GM23338 (cell line): ENCODE measurements around the gene VWA3B. TPM values are rescaled to one million over a fixed set of nuclear protein-coding genes. Genes with fewer than 3 reads are reported as not detected.

Source experiments
- ATAC-seq: fragments of 200-7000 bp; cut with Tn5 transposase; 3 replicates; pipeline ENCODE4 v1.9.1; 2020
- DNase-seq: peaks from one replicate; pipeline ENCODE4 v3.0.0-alpha.2; 2015; ENCODE audit warnings: low spot score
- H2AFZ ChIP-seq: fragments of 200-600 bp; sonication (generic); 2 replicates; pipeline ENCODE4 v1.8.0; 2016; ENCODE audit warnings: antibody characterized with exemption, mild to moderate bottlenecking, moderate library complexity
- H3F3A ChIP-seq: fragments of 200-600 bp; sonication (generic); replicated peaks from 2 replicates; pipeline ENCODE4 v1.8.0; 2017; ENCODE audit warnings: antibody characterized with exemption, mixed run types, low read depth
- H3K27ac ChIP-seq: fragments of 200-600 bp; sonication (generic); 2 replicates; pipeline ENCODE4 v1.6.1; 2016; ENCODE audit warnings: low read depth
- H3K27me3 ChIP-seq: fragments of 200-600 bp; sonication (generic); 2 replicates; pipeline ENCODE4 v1.8.0; 2016; ENCODE audit warnings: mild to moderate bottlenecking, mixed run types, moderate library complexity; ENCODE audit not compliant: insufficient read depth
- H3K36me3 ChIP-seq: fragments of 200-600 bp; sonication (generic); 2 replicates; pipeline ENCODE4 v1.8.0; 2016; ENCODE audit warnings: mild to moderate bottlenecking; ENCODE audit not compliant: insufficient read depth
- H3K4me1 ChIP-seq: fragments of 200-600 bp; sonication (generic); 2 replicates; pipeline ENCODE4 v1.8.0; 2016; ENCODE audit warnings: mild to moderate bottlenecking, moderate library complexity; ENCODE audit not compliant: insufficient read depth
- H3K4me2 ChIP-seq: fragments of 200-600 bp; sonication (generic); 2 replicates; pipeline ENCODE4 v1.7.1; 2017; ENCODE audit warnings: mixed run types
- H3K4me3 ChIP-seq: fragments of 200-600 bp; sonication (generic); 2 replicates; pipeline ENCODE4 v1.6.1; 2016; ENCODE audit warnings: mixed run types
- H3K79me2 ChIP-seq: fragments of 200-600 bp; sonication (generic); replicated peaks from 2 replicates; pipeline ENCODE4 v1.8.0; 2017; ENCODE audit warnings: mild to moderate bottlenecking; ENCODE audit not compliant: insufficient read depth
- H3K9me2 ChIP-seq: fragments of 200-600 bp; sonication (generic); 2 replicates; pipeline ENCODE4 v1.8.0; 2017; ENCODE audit not compliant: insufficient read depth
- H4K20me1 ChIP-seq: fragments of 200-600 bp; sonication (generic); replicated peaks from 2 replicates; pipeline ENCODE4 v1.8.0; 2017; ENCODE audit warnings: mild to moderate bottlenecking; ENCODE audit not compliant: insufficient read depth
- H3K27ac Mint-ChIP-seq: 2 replicates; pipeline ENCODE4 v1.8.0; 2020; ENCODE audit warnings: inconsistent platforms, mild to moderate bottlenecking, moderate library complexity, mixed read lengths
- H3K27me3 Mint-ChIP-seq: 3 replicates; pipeline ENCODE4 v1.8.0; 2022; ENCODE audit warnings: low read depth, mild to moderate bottlenecking, moderate library complexity, mixed read lengths, inconsistent platforms; ENCODE audit not compliant: insufficient read depth, poor library complexity
- H3K36me3 Mint-ChIP-seq: 3 replicates; pipeline ENCODE4 v1.8.0; 2021; ENCODE audit warnings: low read depth, mild to moderate bottlenecking, inconsistent platforms, moderate library complexity, mixed read lengths
- H3K4me1 Mint-ChIP-seq: 3 replicates; pipeline ENCODE4 v1.8.0; 2020; ENCODE audit warnings: mild to moderate bottlenecking, inconsistent platforms, mixed read lengths
- H3K4me3 Mint-ChIP-seq: 3 replicates; pipeline ENCODE4 v1.8.0; 2021; ENCODE audit warnings: moderate library complexity, mild to moderate bottlenecking, inconsistent platforms, mixed read lengths
- H3K9me3 Mint-ChIP-seq: 3 replicates; pipeline ENCODE4 v1.8.0; 2020; ENCODE audit warnings: moderate library complexity, mild to moderate bottlenecking, inconsistent platforms, mixed read lengths
- CREB1 ChIP-seq: fragments of 250-450 bp; sonication (Bioruptor Pico); IDR thresholded peaks from 2 replicates; pipeline ENCODE4 v1.5.0; 2020; ENCODE audit warnings: low read depth, mild to moderate bottlenecking, moderate library complexity
- EZH2phosphoT487 ChIP-seq: fragments of 200-600 bp; sonication (generic); IDR thresholded peaks from one replicate; pipeline ENCODE4 v1.8.1; 2018; ENCODE audit warnings: antibody characterized with exemption; ENCODE audit not compliant: unreplicated experiment
- JUNB ChIP-seq: IDR thresholded peaks from one replicate; pipeline ENCODE4 v1.6.1; 2016; ENCODE audit warnings: antibody characterized with exemption; ENCODE audit not compliant: unreplicated experiment
- NANOG ChIP-seq: IDR thresholded peaks from 2 replicates; pipeline ENCODE4 v1.6.1; 2016; ENCODE audit warnings: antibody characterized with exemption, borderline replicate concordance
- POLR2AphosphoS5 ChIP-seq: IDR thresholded peaks from 2 replicates; pipeline ENCODE4 v1.6.1; 2016; ENCODE audit warnings: antibody characterized with exemption, low read depth
- STAT1 ChIP-seq: IDR thresholded peaks from one replicate; pipeline ENCODE4 v1.6.1; 2016; ENCODE audit warnings: antibody characterized with exemption; ENCODE audit not compliant: unreplicated experiment
- ZNF114 ChIP-seq: fragments of 250-450 bp; sonication (Bioruptor Pico); IDR thresholded peaks from 2 replicates; pipeline ENCODE4 v1.5.0; 2020; ENCODE audit warnings: mild to moderate bottlenecking, moderate library complexity
- ZNF331 ChIP-seq: fragments of 250-450 bp; sonication (Bioruptor Pico); IDR thresholded peaks from 2 replicates; pipeline ENCODE4 v1.5.0; 2020; ENCODE audit warnings: low read depth, mild to moderate bottlenecking, moderate library complexity
- polyA plus RNA-seq: library from polyadenylated mRNA; unstranded; fragments of >200 nt; fragmentation: Nextera tagmentation; extraction: Ambion mirVana; gene quantifications from 2 replicates; pipeline ENCODE4 v1.2.1, GENCODE V29; 2016
- total RNA-seq: library from RNA; depleted of rRNA; stranded (reverse); fragments of >200 nt; shearing (Covaris generic); gene quantifications from 2 replicates; pipeline ENCODE4 v1.2.3, GENCODE V29; 2014
- TF ChIP-seq, protein P1 (sequence below): IDR thresholded peaks from 2 replicates; pipeline ENCODE4 v1.6.1; 2016; ENCODE audit warnings: antibody characterized with exemption
- TF ChIP-seq, protein P2 (sequence below), 2 experiments: fragments of 200-600 bp in 1 of 2; sonication (generic) in 1 of 2; conservative IDR thresholded peaks; 2 replicates each; pipeline versions ENCODE4 v1.5.1 to v1.6.1; 2016 to 2017; ENCODE audit warnings: antibody characterized with exemption in 2 of 2, low read depth in 2 of 2, mild to moderate bottlenecking in 2 of 2, moderate library complexity in 1 of 2
- TF ChIP-seq, protein P3 (sequence below): fragments of 250-450 bp; sonication (Bioruptor Pico); IDR thresholded peaks from 2 replicates; pipeline ENCODE4 v1.5.0; 2020; ENCODE audit warnings: mild to moderate bottlenecking, moderate library complexity

VWA3B gene
- total and polyA plus RNA-seq, 2 experiments from 2014 or later = not detected

DNA sequence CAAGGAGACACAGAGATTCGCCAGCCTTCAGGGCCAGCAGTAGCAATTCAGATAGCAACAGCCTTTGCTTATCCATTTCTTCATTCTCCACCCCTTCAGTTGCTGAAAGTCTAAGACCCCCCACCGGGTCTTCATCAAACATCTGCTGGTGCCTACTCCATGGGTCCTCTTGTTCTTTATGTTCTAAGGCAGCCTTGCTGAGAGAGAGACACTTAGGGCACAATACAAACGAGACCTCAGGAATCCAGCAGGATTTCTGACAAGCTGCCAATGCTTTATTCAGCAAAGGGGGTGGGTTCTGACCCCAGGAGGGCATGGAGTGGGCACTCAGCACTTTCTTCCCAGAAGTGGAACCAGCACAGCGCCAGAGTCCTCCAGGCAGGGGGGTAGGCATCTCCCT is 223.0 kb downstream of the VWA3B start:
- no peak overlapping the region for H3K27ac ChIP-seq
- no peak for DNase-seq
- H3K9me2 ChIP-seq = no peaks in the 10 kb centered on the region
- peaks cover 8% of the 10 kb centered on the region for H3K27me3 Mint-ChIP-seq
- no peaks in the 10 kb centered on the region; the same call in 1 of the 2 replicates for H4K20me1 ChIP-seq
- no peaks in the 10 kb centered on the region for H3K36me3 ChIP-seq
- no peaks in the 10 kb centered on the region for H3K4me1 ChIP-seq
- H3K4me2 ChIP-seq = no peak overlapping the region
- H3K79me2 ChIP-seq = no peaks in the 10 kb centered on the region
- no peaks in the 10 kb centered on the region for H3K27me3 ChIP-seq
- peaks cover 13% of the 10 kb centered on the region for H3K4me1 Mint-ChIP-seq
- H3K36me3 Mint-ChIP-seq = peaks cover 2% of the 10 kb centered on the region; the same call in 2 of the 3 replicates
- TF ChIP-seq, protein P1, sequence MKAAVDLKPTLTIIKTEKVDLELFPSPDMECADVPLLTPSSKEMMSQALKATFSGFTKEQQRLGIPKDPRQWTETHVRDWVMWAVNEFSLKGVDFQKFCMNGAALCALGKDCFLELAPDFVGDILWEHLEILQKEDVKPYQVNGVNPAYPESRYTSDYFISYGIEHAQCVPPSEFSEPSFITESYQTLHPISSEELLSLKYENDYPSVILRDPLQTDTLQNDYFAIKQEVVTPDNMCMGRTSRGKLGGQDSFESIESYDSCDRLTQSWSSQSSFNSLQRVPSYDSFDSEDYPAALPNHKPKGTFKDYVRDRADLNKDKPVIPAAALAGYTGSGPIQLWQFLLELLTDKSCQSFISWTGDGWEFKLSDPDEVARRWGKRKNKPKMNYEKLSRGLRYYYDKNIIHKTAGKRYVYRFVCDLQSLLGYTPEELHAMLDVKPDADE = no peak
- TF ChIP-seq STAT1 = no peak
- TF ChIP-seq CREB1 = no peak
- no peak for TF ChIP-seq ZNF331 (CRISPR knock-in tag)
- no peak overlapping the region for H2AFZ ChIP-seq
- H3K4me3 Mint-ChIP-seq = no peak overlapping the region
- H3K27ac Mint-ChIP-seq = no peak overlapping the region
- H3F3A ChIP-seq = no peaks in the 10 kb centered on the region
- H3K9me3 Mint-ChIP-seq = no peaks in the 10 kb centered on the region
- H3K4me3 ChIP-seq = no peak overlapping the region
- no peak for ATAC-seq

DNA sequence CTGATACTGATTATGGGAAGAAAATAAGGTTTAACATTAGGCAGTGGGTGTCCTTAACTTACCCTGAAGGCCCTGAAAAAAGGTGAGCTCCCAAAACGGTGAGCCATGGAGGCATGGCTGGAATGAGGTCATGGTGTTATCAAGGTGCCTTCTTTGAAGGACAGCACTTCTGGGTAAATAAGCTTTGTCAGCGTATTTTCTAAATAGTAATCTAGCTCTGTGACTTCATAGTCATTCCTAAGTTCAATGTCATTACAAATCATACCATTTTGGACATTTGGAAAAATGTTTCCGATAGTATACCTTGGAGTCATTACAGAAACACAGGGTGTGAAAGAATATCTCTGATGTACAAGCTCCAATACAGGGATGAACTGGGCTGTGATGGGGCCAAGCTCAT is 224.1 kb downstream of the VWA3B start:
- no peaks in the 10 kb centered on the region for H3K27me3 ChIP-seq
- H3F3A ChIP-seq = no peaks in the 10 kb centered on the region
- peaks cover 15% of the 10 kb centered on the region for H3K4me1 Mint-ChIP-seq
- no peaks in the 10 kb centered on the region for H3K79me2 ChIP-seq
- no peak overlapping the region for H3K4me3 Mint-ChIP-seq
- no peaks in the 10 kb centered on the region for H3K4me1 ChIP-seq
- no peak overlapping the region for H3K27ac Mint-ChIP-seq
- no peaks in the 10 kb centered on the region for H3K36me3 ChIP-seq
- no peaks in the 10 kb centered on the region for H3K9me2 ChIP-seq
- no peak overlapping the region for H3K4me3 ChIP-seq
- H3K27ac ChIP-seq = no peak overlapping the region
- no peaks in the 10 kb centered on the region for H3K9me3 Mint-ChIP-seq
- no peaks in the 10 kb centered on the region for H3K36me3 Mint-ChIP-seq
- H3K4me2 ChIP-seq = no peak overlapping the region
- no peaks in the 10 kb centered on the region; the same call in 1 of the 2 replicates for H4K20me1 ChIP-seq
- H2AFZ ChIP-seq = no peak overlapping the region
- DNase-seq (no peak), ATAC-seq (no peak)
- peaks cover 5% of the 10 kb centered on the region for H3K27me3 Mint-ChIP-seq
- no peak for TF ChIP-seq NANOG
- TF ChIP-seq POLR2AphosphoS5 = no peak
- TF ChIP-seq CREB1 = no peak
- TF ChIP-seq, protein P2, sequence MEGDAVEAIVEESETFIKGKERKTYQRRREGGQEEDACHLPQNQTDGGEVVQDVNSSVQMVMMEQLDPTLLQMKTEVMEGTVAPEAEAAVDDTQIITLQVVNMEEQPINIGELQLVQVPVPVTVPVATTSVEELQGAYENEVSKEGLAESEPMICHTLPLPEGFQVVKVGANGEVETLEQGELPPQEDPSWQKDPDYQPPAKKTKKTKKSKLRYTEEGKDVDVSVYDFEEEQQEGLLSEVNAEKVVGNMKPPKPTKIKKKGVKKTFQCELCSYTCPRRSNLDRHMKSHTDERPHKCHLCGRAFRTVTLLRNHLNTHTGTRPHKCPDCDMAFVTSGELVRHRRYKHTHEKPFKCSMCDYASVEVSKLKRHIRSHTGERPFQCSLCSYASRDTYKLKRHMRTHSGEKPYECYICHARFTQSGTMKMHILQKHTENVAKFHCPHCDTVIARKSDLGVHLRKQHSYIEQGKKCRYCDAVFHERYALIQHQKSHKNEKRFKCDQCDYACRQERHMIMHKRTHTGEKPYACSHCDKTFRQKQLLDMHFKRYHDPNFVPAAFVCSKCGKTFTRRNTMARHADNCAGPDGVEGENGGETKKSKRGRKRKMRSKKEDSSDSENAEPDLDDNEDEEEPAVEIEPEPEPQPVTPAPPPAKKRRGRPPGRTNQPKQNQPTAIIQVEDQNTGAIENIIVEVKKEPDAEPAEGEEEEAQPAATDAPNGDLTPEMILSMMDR (conservative IDR thresholded peaks at IDR 0.05; ENCODE audit: low read depth in 2 of 2) = no peak
- no peak for TF ChIP-seq STAT1
- TF ChIP-seq EZH2phosphoT487 = no peak
- TF ChIP-seq, protein P3, sequence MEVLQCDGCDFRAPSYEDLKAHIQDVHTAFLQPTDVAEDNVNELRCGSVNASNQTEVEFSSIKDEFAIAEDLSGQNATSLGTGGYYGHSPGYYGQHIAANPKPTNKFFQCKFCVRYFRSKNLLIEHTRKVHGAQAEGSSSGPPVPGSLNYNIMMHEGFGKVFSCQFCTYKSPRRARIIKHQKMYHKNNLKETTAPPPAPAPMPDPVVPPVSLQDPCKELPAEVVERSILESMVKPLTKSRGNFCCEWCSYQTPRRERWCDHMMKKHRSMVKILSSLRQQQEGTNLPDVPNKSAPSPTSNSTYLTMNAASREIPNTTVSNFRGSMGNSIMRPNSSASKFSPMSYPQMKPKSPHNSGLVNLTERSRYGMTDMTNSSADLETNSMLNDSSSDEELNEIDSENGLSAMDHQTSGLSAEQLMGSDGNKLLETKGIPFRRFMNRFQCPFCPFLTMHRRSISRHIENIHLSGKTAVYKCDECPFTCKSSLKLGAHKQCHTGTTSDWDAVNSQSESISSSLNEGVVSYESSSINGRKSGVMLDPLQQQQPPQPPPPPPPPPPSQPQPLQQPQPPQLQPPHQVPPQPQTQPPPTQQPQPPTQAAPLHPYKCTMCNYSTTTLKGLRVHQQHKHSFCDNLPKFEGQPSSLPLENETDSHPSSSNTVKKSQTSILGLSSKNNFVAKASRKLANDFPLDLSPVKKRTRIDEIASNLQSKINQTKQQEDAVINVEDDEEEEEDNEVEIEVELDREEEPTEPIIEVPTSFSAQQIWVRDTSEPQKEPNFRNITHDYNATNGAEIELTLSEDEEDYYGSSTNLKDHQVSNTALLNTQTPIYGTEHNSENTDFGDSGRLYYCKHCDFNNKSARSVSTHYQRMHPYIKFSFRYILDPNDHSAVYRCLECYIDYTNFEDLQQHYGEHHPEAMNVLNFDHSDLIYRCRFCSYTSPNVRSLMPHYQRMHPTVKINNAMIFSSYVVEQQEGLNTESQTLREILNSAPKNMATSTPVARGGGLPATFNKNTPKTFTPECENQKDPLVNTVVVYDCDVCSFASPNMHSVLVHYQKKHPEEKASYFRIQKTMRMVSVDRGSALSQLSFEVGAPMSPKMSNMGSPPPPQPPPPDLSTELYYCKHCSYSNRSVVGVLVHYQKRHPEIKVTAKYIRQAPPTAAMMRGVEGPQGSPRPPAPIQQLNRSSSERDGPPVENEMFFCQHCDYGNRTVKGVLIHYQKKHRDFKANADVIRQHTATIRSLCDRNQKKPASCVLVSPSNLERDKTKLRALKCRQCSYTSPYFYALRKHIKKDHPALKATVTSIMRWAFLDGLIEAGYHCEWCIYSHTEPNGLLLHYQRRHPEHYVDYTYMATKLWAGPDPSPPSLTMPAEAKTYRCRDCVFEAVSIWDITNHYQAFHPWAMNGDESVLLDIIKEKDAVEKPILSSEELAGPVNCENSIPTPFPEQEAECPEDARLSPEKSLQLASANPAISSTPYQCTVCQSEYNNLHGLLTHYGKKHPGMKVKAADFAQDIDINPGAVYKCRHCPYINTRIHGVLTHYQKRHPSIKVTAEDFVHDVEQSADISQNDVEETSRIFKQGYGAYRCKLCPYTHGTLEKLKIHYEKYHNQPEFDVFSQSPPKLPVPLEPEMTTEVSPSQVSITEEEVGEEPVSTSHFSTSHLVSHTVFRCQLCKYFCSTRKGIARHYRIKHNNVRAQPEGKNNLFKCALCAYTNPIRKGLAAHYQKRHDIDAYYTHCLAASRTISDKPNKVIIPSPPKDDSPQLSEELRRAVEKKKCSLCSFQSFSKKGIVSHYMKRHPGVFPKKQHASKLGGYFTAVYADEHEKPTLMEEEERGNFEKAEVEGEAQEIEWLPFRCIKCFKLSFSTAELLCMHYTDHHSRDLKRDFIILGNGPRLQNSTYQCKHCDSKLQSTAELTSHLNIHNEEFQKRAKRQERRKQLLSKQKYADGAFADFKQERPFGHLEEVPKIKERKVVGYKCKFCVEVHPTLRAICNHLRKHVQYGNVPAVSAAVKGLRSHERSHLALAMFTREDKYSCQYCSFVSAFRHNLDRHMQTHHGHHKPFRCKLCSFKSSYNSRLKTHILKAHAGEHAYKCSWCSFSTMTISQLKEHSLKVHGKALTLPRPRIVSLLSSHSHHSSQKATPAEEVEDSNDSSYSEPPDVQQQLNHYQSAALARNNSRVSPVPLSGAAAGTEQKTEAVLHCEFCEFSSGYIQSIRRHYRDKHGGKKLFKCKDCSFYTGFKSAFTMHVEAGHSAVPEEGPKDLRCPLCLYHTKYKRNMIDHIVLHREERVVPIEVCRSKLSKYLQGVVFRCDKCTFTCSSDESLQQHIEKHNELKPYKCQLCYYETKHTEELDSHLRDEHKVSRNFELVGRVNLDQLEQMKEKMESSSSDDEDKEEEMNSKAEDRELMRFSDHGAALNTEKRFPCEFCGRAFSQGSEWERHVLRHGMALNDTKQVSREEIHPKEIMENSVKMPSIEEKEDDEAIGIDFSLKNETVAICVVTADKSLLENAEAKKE (CRISPR knock-in tag) = no peak
- TF ChIP-seq, protein P1 = no peak
- TF ChIP-seq ZNF331 (CRISPR knock-in tag) = no peak
- TF ChIP-seq JUNB = no peak
- TF ChIP-seq ZNF114 (CRISPR knock-in tag) = no peak
